Activated CD8-positive, alpha-beta memory T cell treated with anti-CD3 and anti-CD28 coated beads for 4 hours (primary cell): Measurements from ENCODE around the gene PDE4D.

ENCODE experiments used
- DNase-seq, 2 donors: peaks; one replicate each; pipeline ENCODE4 v3.0.0-alpha.2; 2020; ENCODE audit warnings: low read depth in 2 of 2

The PDE4D gene

DNA sequence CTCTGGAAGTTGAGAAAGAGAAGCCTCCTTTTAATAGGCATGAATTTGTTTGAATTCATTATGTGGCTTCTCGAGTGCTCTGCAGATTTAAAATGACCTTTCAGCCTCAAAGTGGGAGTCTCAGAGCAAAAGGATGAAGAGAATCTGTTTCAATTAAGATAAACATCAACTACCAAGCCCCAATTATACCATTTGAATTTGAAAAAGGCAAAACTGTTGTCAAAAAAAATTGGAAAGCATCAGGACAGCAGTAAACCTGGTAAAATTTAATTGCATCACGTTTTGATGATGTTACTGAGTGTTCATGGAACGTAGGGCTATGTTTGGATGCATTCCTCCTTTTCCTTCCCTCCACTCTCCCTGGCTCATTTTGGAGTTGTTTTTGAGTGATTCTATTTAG is 637.2 kb downstream of the PDE4D start:
- no peak for DNase-seq

GRCh38 chr5:59254055-59254687 is 639.4 kb downstream of the PDE4D start:
- DNase-seq = no peak

GRCh38 chr5:59253625-59254024 is 639.9 kb downstream of the PDE4D start:
- no peak for DNase-seq

GRCh38 chr5:59251627-59252026 is 641.9 kb downstream of the PDE4D start:
- DNase-seq = no peak

GRCh38 chr5:59249726-59250125 is 643.8 kb downstream of the PDE4D start:
- no peak for DNase-seq

- no peak for DNase-seq
Measured at GRCh38 chr5:59249160-59249559, 644.4 kb downstream of the PDE4D start.

DNA sequence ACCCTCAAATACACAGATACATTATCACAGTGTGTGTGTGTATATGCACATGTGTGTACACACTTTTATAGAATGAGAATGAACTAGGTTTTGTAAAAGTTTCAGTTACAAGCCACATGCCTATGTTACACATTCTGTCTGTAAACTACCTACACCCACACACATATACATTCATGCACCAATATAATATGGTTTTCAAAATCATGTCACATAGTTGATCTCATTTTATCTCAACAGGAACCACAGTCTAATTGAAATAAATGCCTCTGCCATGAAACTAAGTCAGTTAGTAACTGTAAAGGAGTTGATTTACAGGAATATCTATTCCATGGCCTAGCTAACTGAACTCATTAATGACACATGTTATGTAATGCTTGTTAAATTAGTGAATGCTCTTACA is 646.6 kb downstream of the PDE4D start:
- DNase-seq = no peak

- DNase-seq = no peak
Measured at GRCh38 chr5:59246145-59246869, 647.2 kb downstream of the PDE4D start.

DNA sequence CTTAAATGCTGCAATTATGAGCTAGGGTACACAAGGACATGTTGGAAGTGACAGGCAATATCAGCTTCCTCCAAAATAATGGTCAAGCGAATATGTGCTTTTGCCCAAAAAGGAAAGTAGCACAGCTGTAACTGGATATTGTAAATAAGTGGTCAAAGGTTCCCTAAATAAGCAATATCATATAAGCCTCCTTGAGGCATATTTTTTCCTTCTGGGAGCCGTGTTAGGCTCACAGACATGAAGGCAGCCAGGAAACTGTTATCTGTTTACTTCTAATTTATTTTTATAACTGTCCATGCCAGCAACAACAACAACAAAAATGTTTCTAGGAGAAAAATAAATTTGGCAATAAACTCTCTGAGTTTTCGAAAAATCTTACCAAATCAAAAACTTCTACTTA is 648.3 kb downstream of the PDE4D start:
- no peak for DNase-seq

GRCh38 chr5:59241552-59241951 is 652.0 kb downstream of the PDE4D start:
- DNase-seq = no peak

- DNase-seq = no peak
Measured at GRCh38 chr5:59241119-59241518, 652.4 kb downstream of the PDE4D start.

GRCh38 chr5:59238126-59238902 is 655.2 kb downstream of the PDE4D start:
- no peak for DNase-seq

DNA sequence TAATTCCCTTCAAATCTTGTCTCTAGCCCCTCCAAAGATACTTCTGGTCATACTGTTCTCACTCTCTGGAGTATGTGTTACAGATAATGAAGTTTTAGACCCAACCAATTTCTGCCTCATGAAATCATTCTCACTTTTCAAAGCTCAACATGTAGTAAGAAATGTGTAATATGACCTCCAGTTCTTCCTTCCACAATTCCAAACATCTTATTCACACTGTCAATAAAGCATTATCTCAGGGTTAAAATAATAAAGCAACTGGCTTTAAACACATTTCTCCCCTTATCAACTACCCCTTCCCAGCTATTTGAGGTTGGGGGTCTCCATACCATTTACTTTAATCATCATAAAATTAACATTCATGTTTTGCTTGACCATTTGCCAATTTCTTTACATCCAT is 656.5 kb downstream of the PDE4D start:
- no peak for DNase-seq

DNA sequence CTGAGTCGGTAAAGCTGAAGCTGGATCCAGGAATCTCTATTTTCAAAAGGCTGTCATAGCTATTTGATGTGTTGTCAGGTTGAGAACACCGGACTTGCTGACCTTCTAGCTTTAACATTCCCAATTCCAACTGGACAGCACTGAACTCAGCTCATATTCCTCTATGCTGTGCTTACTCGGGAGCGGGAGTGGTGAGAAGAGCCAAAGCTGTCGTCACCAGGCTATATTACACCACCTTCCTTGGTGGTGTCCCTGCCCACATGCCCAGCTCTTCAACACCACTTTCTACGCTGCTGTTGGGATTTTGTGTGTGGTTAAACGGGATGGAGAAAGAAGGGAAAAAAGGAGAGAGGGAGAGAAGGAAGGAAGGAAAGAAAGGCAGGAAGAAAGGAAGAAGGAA is 657.1 kb downstream of the PDE4D start:
- DNase-seq = no peak

DNA sequence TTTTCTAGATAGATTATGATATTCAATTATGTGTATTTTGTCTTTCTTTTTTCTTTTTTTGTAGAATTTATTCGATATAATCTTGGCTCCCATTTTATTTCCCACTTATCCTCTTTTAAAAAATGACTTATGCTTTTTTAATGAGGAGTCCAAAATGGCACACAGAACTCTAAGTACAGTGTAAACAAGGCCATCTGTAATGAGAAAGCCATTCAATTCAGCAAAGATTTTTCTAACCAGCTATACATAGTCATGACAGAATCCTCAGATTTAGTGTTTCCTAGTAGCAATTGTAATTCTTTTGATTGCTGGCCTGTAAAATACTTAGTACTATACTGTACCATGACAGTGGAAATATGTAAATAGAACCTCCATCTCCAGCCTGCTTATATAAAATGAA is 659.3 kb downstream of the PDE4D start:
- DNase-seq = no peak

GRCh38 chr5:59231221-59231931 is 662.1 kb downstream of the PDE4D start:
- DNase-seq = no peak

DNA sequence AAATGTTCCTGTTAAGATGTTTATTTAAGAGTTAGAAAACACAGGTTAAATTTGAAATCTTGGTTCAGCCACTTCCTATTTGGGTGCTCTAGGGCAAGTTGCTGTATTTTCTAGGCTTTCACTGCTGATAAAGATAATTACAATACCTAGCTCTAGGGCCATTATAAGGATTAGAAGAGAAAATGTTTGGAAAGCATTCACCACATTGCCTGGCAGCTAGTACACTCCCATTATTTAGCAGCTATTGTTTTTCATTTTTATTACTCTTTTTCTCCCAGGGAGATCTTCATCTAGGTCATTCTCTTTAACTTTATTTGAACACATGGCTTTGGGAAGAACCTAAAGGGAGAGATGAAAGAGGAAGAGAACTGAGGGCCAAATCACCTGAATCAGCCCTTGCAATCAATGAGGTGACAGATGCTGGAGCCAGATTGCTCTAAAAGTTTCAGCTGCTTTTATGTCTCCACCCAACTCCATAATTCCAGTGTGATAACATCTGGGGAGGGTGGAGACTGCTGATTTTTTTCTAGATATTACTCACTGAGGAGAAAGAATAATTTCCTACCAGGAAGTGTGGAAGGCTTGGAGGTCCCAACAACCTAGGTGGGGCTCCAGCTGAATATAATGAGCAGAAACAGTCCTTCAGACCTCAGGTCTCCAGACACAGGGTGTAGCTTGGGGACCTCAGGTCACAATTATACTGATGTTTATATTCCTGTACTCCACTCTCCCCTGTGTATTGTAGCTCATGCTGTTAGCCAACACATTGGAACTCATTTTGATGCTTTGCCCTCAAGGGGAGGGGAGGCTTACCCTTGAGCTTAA is 670.6 kb downstream of the PDE4D start:
- no peak for DNase-seq

DNA sequence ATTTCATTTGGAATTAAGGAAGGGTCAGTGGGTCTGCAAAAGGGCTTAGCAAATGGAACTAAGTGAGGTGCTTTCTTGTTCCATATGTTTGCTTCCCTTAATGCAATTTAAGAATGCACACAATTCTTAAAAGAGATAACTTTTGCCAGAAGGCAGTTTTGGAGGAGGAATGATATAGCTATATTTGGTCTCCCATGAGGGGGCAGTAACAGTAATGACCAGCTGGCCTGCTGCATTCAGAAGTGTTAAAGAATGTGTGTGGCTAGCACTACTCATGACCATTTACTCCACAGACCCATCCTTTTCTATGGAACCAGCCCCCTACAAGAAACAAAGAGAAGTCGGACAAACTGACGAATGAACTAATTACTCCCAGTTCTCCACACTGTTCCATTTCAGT is 671.8 kb downstream of the PDE4D start:
- no peak for DNase-seq

- no peak for DNase-seq
Measured at GRCh38 chr5:59218424-59219045, 675.0 kb downstream of the PDE4D start.

DNA sequence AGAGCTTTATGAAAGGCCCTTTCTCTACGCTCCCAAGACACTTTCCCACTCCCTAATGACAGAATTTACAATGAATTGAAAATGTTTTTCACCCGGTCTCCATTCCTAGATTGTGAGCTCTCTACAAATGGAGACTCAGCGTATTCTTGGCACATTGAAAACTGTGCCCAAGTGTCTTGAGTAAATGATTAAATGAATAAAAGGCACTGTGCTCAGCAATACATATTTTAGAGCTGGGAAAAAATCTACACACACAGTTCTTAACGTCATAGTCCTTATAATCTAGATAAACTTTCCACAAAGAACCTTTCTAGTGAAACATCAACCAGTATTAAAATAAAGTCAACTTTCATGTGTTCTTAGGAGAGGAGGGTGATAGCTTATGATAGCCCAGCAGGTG is 676.7 kb downstream of the PDE4D start:
- DNase-seq = no peak

DNA sequence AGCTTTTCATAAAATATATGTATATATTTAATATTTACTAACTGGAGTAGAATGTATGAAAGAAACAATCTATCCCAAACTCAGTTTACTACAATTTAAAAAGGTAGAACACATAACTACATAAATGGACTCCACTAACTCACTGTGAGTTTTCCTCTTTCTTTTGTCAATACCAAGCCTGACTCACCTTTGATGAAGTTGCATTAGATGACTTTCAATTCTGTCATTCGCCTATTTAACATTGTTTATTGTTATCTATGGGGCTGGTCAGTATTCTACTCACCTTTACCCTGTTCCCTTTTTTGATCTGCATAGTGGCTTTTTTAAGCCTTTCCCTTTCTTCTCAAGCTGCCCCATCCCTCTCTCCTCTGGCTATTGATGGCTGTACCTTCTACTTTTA is 680.9 kb downstream of the PDE4D start:
- DNase-seq = no peak
